Mucosa of descending colon (tissue), 3 donors: ENCODE measurements around the gene MEF2C. TPM values are rescaled to one million over a fixed set of nuclear protein-coding genes. Genes with fewer than 3 reads are reported as not detected.

Source experiments
- ATAC-seq: fragments of 200-7000 bp; cut with Tn5 transposase; one replicate; pipeline ENCODE4 v1.9.1; 2020; ENCODE audit warnings: mild to moderate bottlenecking, moderate library complexity
- DNase-seq, 3 donors: peaks; one replicate each; pipeline ENCODE4 v3.0.0-alpha.2; 2020
- H3K36me3 ChIP-seq: fragments of 200-600 bp; one replicate; pipeline ENCODE4 v1.8.0; 2021; ENCODE audit warnings: low read depth, mild to moderate bottlenecking
- H3K4me1 ChIP-seq: fragments of 200-600 bp; one replicate; pipeline ENCODE4 v1.8.0; 2021; ENCODE audit warnings: low read depth, mild to moderate bottlenecking
- H3K4me3 ChIP-seq: fragments of 200-600 bp; one replicate; pipeline ENCODE4 v1.8.0; 2021; ENCODE audit warnings: mild to moderate bottlenecking
- H3K9me3 ChIP-seq: fragments of 200-600 bp; one replicate; pipeline ENCODE4 v1.8.0; 2021; ENCODE audit warnings: mild to moderate bottlenecking
- intact Hi-C, 2 donors: fragments of 100-400 bp; cut with DNase I in 1 of 2; cut with micrococcal nuclease in 1 of 2; formaldehyde crosslinking; loops; one replicate each; pipeline versions ENCODE4 v1.11.0 to v1.11.1; 2022; cut with DNase I, micrococcal nuclease
- total RNA-seq, 3 donors: library from RNA; stranded (reverse); fragmentation: NEBNext Ultra II Directional in 2 of 3; extraction: Animal tissue kit (Norgen Biotek cat#: 25700) in 2 of 3; gene quantifications; one replicate each; pipeline versions ENCODE4 v1.2.1 to v1.2.4, GENCODE V29; 2021 to 2023
- TF ChIP-seq, protein P1 (sequence below): fragments of 200-600 bp; IDR thresholded peaks from one replicate; pipeline ENCODE4 v1.8.0; 2022; ENCODE audit warnings: antibody characterized with exemption, mild to moderate bottlenecking
- donor health status: DM: no; HTN: no; CAD: no; lungs with moderate emphysema.
- donor health status: DM: no; HTN: no; CAD: no.
- donor health status: DM: no; HTN: yes; CAD: no.

The MEF2C gene
- total RNA-seq, 3 donors from 2014 or later: 19.3 to 44.0 (median 32.6) TPM

DNA sequence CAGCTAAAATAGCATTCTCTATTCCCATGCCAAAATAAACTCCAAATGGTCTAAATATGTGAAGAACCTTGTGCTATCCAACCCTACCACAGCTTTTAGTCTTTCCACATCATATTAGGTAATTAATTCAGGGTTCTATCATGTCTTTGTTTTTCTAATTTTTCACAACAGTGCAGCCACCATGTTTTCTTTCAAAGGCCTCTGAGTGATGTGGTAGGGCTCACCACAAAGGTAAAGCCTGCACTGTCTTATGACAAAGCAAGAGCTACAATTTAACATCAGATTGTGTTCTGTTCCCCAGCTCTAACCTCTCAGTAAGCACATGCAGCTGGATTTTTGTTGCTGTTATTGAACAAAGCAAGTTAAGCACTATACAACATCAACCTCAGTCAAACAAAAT lies 52.4 kb downstream of the MEF2C start:
- intact Hi-C loops: no loop called here
- no peaks in the 10 kb centered on the region for H3K4me1 ChIP-seq
- H3K4me3 ChIP-seq: no peak overlapping the region
- ATAC-seq (no peak), DNase-seq (no peak)
- H3K9me3 ChIP-seq: no peaks in the 10 kb centered on the region
- TF ChIP-seq, protein P1, sequence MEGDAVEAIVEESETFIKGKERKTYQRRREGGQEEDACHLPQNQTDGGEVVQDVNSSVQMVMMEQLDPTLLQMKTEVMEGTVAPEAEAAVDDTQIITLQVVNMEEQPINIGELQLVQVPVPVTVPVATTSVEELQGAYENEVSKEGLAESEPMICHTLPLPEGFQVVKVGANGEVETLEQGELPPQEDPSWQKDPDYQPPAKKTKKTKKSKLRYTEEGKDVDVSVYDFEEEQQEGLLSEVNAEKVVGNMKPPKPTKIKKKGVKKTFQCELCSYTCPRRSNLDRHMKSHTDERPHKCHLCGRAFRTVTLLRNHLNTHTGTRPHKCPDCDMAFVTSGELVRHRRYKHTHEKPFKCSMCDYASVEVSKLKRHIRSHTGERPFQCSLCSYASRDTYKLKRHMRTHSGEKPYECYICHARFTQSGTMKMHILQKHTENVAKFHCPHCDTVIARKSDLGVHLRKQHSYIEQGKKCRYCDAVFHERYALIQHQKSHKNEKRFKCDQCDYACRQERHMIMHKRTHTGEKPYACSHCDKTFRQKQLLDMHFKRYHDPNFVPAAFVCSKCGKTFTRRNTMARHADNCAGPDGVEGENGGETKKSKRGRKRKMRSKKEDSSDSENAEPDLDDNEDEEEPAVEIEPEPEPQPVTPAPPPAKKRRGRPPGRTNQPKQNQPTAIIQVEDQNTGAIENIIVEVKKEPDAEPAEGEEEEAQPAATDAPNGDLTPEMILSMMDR: no peak
- H3K36me3 ChIP-seq: no peaks in the 10 kb centered on the region

DNA sequence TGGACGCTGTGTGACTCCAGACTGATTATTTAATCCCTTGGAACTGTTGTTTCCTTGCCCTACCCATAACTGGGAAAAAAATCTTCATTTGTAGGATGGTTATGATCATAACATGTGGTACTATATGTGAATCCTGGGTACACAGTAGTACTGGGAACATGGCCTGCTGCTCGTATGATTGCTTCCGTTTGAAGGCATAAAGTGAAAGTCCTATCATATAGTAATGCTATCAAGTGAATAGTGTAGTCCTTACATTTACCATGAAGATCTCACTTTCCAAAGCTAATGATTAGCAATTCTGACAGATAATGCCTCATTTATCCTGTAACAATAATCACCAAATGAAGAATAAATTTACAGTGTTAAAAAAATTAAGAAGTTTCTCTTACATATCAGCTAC lies 53.2 kb downstream of the MEF2C start:
- Histone ChIP-seq H3K4me3 (no peak overlapping the region), H3K36me3 (no peaks in the 10 kb centered on the region), H3K9me3 (no peaks in the 10 kb centered on the region), H3K4me1 (no peaks in the 10 kb centered on the region)
- TF ChIP-seq, protein P1: no peak
- DNase-seq: no peak
- no peak for ATAC-seq
- intact Hi-C loops: no loop called here

DNA sequence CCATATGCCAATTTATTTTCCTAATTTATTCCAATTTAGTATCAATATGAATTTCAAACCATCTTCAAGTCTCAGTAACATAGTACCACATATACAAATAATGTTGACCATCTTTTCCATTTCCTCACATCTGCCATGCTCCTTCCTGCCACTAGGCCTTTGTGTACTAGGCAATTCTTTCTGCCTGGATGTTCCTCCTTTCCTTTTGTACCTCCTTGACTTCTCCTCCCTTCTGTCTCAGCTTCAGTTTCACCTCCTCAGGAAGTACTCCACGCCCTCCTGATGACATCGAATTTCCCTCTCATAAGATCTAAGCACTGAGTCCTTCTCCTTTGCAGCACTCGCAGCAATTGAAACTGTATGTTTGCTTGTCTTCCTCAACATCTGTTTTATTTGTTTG lies 53.9 kb downstream of the MEF2C start:
- Histone ChIP-seq H3K36me3 (no peaks in the 10 kb centered on the region), H3K4me3 (no peak overlapping the region), H3K4me1 (no peaks in the 10 kb centered on the region), H3K9me3 (no peaks in the 10 kb centered on the region)
- DNase-seq: no peak
- ATAC-seq: peak; percentile 15
- intact Hi-C loops: no loop called here
- TF ChIP-seq, protein P1: no peak

DNA sequence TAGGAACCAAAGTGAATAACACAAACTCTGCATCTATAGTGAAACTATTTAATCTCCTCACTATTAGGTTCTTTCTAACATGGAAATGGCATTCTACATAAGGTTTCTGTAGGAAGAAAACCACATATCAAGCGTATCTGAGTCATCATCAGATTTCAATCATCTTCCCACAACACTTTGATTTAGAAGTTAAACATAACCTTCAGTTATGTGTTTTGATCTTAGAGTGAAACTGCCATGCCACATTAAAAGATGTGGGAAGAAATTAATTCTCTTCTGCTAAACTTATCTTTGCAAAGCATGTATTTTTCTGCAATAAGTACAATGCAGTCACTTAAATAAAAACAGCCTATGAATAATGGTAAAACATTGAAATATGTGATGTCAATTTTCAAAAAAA lies 55.0 kb downstream of the MEF2C start:
- no peaks in the 10 kb centered on the region for H3K36me3 ChIP-seq
- no peak for DNase-seq
- no peak for ATAC-seq
- TF ChIP-seq, protein P1: no peak
- no peak overlapping the region for H3K4me3 ChIP-seq
- H3K4me1 ChIP-seq: no peaks in the 10 kb centered on the region
- intact Hi-C loops: no loop called here
- no peaks in the 10 kb centered on the region for H3K9me3 ChIP-seq

DNA sequence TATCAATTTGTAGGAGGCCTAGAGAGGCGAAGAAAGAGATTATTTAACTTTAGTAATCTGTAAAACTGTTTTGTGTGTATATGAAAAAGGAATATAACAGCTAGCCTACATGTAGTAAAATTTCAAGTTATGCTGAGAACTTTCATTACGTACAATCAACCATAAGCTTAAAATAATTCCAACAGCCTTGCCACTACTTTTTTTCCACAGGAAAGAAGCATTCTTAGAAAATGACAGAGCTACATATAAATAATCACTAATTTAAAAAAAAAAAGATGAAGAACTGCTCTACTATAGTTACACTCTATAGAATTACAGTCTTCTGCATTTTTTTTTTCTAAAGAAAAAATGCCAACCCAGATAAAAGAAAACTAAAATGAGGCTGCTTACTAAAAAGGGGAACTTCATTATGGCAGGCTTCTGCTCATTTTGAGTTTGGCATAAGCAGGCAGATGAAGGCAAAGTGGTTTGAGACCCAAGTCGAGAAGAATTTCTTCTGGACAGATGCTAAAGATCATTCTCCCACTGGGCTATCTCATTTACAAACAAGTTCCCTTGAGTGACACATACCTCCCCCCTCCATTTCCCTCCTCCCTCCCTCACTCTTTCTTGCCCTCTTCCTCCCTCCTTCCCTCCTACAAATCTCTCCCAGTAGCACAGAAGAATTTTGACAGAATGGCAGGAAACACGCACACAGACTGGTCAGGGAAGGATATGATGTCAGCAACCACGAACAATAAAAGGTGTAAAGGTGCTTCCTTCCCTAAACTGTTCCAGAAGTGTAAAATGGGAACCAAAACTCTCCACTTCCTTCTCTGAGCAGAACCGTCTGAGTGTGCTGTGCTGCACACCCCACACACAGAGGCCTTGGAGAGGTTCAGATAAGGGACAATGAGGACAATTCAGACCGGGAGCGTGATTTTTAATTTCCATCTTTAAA lies 56.1 kb downstream of the MEF2C start:
- DNase-seq (peak in 2 of 3 donors; percentile 32 to 45), ATAC-seq (peak; percentile 90)
- H3K4me1 ChIP-seq: no peaks in the 10 kb centered on the region
- H3K4me3 ChIP-seq: no peak overlapping the region
- TF ChIP-seq, protein P1: no peak
- no peaks in the 10 kb centered on the region for H3K9me3 ChIP-seq
- no peaks in the 10 kb centered on the region for H3K36me3 ChIP-seq
- intact Hi-C loops: no loop called here
